HG03432 (cell line): ENCODE measurements around the gene DAZAP1.
"Not testable (repeated sequence)": the region's sequence is repeated elsewhere in the genome, so short reads cannot be mapped to it uniquely, and the experiment has no call there.

ENCODE experiments used
- ATAC-seq: cut with Tn5 transposase; IDR thresholded peaks from one replicate; pipeline ENCODE4 v1.9.1; 2021; ENCODE audit warnings: mild to moderate bottlenecking, moderate library complexity; ENCODE audit not compliant: unreplicated experiment

DAZAP1 gene

DNA sequence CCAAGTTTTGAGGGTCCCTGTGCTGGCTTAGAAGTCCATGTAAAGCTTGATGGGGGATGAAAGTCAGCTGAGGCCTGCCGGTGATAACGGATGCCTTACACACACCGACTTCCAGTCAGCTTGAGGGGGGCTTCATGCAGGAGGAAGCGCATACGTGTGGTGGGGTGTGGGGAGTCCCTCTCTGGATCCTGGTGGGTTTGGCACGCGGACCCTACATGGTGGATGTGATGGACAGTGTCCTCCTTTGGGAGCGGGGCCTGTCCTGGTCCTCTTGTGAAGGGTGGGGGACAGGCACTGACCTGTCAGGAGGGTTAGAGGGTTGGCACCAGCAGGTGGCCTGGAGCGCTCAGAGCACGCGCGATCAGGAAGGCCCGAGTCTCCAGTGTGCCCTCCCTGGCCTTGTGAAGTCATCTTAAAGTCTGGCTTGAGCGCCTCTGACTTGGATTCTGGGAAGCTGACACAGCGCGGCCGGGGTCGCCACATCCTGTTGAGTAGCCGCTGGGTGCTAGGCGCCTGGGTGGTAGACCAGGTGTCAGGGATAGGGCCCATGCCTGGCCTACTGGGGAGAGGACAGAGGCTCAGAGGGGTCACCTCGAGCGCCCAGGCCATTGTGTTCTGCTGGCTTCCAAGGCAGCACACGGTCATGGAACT is 2.9 kb downstream of the DAZAP1 start:
- no peak for ATAC-seq

DNA sequence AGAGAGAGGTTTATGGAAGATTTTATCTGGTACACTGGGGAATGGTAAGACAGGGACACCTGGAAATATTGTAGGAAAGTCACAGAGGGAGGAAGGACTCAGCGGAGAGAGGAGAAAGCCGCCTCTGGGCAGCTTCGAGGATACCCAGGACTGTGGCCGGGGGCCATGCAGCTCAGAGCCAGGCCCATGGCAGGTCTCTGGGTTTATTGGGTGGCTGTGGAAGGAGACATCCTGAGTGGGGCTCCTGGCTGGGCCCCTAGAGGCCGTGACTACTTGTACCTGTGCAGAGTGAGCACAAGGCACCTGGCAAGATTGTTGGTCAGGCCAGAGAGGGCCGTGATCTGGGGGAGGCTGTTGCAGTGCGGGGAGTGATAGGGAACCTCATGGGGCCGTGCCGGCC is 3.4 kb downstream of the DAZAP1 start:
- ATAC-seq: no peak

DNA sequence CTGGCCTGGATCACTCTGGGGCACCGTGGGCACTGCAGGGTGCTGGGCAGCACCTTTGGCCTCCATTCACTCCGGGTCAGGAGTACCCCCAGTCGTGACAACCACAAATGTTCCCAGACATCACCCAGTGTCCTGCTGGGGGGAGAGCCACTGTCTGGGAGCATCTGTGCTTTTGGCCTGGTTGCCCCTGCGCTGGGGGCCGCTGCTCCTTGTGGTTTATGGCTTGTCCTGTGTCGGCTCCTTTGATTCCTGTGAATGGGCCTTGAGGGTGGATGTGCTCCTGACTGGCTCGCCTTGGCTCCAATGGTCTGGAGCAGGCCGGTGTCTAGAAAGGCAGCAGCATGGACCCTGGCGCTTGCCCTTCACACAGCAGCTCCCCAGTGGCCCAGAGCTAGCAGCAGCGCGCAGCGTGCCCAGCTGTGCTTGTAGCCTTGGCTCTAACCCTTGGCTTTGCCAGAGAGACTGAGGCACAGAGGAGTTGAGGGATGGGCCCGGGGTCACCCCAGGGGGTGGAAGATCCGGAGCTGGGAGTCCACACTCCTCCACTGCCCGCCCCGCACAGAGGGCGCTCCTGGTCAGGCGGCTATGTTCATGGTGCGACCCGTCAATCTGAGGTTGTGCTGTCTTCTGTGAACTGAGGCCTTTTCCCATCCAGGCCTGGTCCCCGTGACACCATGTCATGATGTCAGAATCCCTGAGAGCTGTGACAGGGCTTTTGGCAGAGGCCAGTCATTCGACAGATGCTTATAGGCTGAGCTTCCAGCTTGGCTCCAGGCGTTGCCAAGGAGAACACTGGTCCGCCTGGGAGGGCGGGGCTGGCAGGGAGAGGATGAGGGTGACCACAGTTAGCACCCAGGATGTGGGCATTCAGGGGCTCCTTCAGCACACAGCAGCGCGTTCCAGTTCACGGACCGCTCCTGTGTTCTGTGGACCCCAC is 4.1 kb downstream of the DAZAP1 start:
- ATAC-seq: no peak

DNA sequence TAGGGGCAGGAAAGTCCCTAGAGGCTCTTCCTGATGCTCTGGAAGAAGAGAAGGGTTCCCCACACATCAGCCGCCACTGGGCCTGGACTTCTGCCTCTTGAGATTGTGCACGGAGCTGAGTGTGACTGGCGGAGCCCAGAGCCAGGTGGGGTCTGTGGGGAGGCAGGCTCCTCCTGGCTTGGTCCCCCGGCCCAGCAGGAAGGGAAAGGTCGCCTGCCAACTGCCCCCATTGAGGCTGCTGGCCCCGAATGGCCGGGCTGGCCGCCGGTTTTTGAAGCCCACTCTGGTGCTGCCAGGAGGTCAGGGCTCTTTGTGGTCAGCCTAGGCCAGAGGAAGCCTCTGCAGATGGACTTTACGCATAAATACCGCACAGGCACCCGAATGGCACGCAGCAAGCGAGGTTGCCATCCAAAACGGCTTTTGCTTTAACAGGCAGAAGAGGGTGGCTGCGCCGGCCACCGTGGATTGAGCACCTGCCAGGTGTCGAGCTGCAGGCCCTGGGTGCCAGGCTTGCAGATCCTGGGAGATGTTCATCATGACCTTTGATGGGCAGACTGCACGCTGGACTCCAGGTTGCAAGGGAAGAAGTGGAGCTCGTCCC is 5.0 kb downstream of the DAZAP1 start:
- ATAC-seq: no peak

DNA sequence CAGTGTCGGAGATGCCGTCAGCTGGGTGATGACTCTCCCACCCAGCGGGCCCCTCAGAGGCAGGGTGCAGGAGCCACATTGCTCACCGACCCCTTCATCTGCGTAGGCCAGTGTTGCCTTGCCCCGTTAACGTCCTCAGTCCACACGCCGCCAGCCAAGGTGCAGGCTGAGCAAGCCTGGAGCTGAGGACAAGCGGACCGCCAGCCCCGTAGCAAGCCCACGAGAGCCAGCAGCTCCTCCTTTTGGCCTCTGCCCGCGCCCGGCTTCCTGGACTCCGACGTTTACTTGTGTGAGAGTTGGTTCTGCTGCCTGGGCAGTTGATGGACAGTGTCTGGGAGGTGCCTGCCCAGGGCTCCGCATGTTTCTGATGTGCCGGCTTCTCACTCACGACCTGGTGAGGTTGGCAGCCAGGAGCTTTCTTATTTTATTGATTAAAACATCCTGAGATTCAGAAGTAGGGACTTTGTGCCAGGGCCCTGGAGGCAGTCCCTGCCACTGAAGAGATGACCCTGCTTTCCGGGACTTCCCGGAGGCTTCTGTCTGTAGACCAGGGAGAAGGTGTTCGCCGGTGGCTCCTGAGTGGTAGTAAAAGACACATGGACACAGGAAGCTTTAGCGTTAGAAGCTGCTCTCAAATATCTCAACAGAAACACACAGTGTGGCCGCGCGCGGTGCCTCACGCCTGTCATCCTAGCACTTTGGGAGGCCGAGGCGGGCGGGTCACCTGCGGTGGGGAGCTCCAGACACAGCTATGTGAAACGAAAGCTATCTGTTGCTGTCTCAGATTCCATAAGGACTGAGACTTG is 5.8 kb downstream of the DAZAP1 start:
- no peak for ATAC-seq

DNA sequence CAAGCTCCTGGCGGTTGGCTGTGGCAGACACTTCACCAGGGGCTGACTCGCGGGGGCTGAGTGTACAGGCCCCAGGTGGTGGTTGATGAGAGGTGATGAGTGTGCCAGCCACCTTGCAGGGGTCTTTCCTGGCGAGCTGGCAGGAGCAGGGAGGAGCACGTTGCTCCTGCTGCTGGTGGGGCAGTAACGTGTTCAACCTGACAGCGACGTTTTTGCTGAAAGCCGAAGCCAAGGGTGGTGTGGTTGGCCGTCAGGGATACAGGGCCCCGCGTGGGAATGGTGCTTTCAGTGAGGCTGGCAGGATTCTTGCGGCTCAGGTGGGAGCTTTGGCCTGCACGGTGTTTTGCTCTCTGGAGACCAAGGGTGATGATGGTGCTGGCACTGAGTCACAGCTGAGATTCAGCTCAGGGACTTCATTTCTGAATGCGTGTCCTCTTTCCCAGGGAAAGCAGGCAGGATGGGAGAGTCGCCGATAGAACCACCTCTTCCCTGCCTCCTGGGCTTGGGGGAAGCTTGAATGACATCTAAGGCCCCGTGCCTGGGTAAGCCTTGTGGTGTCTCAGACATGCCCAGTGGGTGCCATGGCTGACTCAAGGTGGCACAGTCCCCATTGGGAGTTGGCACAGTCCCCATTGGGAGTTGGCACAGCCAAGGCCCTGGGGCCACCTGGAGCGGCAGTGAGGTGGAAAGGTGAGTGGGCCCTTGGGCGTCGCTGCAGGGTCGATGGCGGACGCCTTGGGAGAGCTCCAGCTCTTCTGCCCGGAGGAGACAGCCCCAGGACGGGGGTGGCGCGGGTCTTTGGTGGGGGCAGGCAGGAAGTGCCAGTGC is 8.8 kb downstream of the DAZAP1 start:
- ATAC-seq: no peak

DNA sequence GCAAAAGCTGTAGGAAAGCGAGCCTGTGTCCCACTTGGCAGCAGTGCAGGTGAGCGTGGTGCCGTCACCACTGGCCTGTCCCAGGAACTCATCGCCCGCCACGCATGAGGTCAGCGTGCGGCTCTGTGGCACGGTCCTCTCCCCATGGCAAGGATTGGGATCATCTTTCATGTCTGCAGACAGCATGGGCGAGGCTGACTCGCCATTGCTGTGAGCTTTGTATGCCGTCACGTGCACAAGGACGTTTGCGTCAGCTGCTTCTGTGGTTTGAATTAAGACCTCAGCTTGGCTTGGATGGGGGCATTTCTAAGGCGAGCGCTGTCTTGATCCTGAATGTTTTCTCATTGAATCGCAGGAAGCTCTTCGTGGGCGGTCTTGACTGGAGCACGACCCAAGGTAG is 9.8 kb downstream of the DAZAP1 start:
- ATAC-seq: no peak

DNA sequence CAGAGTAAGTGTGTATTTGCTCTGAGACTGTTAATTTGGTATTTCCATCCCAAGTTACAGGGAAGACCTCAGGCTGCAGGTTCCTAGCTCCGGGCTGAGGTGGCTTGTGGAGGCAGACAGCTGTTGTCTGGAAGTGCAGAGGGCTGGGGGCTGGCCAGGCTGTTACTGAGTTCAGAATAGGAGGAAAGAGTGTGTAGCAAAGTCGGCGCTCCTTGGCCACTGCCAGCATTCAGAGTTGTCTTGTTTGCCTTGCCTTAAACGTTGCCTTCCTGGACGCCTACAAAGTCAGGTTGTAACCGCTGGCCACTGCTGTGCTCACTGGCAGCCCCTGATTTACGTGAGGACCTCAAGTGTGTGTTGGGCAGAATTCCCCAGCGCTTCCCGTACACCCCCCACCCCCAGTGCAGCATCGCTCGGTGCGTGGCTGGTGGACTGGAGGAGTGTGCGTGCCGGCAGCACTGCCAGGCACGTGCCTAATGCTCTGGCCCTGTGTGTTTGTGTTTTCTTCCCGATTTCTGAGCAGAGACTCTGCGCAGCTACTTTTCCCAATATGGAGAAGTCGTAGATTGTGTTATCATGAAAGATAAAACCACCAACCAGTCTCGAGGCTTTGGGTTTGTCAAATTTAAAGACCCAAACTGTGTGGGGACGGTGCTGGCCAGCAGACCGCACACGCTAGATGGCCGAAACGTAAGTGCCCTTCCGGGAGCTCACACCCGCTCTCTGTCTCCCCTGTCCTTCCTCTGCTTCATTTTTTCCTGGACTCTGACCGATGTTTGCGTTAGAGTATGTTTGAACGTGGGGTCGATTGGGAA is 10.5 kb downstream of the DAZAP1 start:
- no peak for ATAC-seq

DNA sequence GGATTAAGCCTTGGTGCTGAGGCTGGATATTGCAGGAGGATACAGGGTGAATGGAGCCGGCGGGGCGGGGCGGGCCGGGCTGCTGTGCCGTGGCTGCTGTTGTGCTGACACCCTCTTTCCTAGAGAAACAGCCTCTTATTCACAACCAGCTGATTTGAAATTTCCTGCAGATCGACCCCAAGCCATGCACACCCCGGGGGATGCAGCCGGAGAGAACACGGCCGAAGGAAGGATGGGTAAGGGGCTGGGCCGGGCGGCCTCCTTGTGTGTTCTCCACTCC is 11.1 kb downstream of the DAZAP1 start:
- ATAC-seq: no peak

DNA sequence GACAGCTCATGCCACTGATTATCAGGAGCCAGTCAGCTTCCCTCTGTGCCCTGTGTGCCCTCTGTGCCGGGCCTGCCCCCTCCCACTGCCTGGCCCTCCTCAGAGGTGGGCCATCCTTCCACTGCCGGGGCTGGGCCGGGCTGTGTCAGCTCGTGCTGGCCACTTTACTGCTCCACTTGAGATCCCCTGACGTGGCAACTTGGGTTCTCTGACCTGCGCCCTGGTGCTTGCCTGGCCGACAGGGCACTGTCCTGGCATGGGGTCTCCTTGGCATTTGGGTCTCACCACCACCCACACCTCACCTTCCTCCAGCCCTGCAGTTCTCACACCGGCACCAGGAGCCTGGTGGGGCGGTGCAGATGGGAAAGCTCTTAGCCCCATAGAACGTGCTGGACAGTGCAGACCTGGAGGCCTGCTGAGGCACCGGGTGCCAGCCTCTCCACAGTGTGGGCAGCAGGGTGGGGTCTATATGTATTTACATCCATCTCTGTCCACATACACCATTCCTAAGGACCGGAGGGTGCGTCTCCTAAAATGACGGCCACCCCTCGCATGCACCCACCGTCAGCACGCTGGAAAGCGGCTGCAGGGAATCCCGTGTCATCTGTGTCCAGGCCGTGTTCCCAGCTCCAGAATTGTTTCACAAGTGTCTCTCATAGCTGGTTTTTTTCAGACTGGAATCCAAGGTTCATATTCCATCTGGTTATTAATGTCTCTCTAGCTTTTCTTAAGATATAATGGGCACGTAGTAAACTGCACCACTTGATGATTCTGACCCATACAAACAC is 11.8 kb downstream of the DAZAP1 start:
- no peak for ATAC-seq

DNA sequence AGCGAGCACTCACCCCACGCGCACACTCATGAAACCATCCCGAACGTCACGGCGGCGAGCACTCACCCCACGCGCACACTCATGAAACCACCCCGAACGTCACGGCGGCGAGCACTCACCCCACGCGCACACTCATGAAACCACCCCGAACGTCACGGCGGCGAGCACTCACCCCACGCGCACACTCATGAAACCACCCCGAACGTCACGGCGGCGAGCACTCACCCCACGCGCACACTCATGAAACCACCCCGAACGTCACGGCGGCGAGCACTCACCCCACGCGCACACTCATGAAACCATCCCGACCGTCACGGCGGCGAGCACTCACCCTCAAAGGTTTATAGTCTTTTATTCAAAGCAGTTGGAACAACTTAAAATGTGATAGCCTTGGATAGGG is 12.7 kb downstream of the DAZAP1 start:
- ATAC-seq: not testable (repeated sequence)

DNA sequence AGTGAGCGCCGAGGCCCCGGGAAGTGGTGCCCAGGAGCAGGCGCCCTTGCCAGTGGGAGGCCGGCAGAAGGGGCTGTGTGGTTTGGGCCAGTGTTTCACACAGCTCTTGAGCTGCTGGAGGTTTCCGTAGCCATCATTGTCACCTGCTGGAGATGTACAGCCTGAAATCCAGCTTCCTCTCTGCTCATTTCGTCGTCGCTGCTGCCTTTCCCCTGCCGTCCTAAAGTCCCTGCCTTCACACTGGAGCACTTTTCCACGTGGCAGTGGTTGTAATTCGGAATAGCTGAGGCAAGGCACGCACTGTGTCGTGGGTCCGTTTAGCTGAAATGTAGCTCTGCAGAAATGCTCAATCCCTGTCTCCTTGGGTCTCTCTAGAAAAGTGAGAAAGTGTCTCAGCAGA is 13.2 kb downstream of the DAZAP1 start:
- ATAC-seq: no peak

DNA sequence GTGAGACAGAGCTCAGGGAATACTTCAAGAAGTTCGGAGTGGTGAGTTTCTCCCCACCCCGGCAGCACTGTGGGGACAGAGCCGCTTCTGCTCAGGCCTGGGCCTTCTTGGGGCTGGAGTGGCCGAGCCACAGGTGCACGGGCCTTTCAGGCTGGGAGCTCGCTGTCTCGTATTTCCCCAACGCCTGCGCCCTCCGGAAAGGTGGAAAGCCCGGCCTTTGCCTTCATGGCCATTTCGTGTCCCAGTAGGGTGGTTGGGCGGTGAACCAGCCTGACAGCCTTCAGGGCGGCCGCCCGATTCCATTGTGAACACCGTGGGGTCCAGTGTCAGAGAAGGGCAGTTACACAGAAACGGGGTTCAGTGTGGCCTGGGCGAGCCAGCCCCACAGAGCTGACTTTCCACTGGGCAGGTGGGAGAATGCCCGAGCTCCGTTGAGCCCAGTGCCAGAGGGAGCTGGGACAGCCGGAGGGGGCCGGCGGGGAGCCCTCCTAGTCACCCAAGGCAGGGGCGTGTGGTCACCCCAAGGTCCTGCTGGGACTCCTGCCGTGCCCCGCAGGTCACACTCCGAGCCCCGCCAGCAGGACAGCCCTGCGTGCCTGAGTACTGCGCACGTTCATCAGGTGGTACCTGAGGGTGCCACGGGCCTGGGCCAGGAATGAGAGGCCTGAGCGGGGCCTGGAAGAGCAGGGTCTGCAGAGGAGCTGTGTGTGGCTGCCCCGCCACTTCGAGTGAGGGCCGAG is 14.0 kb downstream of the DAZAP1 start:
- ATAC-seq: no peak

DNA sequence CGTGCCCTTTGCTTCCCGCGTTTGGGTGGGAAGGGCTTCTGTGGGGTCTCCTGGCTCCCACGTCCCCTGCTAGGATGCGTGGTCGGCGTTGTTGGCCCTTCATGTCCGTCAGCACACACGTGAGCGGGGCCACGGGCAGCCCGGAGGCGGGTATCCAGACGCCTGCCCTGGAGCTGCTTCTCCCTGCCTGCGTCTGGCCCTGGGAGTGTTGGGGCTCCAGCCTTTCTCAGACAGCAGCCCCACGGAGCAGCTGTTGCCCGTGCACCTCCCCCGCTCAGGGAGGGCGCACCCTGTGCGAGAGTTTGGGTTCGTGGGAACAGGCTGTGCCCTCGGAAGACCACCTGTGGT is 14.5 kb downstream of the DAZAP1 start:
- ATAC-seq: no peak

DNA sequence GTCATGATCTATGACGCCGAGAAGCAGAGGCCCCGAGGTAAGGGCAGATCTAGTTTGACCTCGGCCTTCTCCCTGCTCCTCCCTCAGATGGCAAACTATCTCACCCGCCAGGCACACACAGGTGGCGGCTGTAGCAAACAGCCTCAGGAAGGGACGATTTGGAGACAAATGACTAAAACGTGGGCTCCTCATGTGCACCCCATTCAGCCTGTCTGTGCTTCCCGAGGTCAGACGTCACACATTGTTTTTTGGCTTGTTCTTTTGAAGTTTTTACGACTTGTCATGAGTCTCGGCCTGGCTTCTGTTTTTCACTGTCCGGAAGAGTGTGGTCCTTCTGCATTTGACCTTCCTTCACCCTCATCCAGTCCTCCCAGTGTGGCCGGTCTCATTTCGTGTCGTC is 15.0 kb downstream of the DAZAP1 start:
- no peak for ATAC-seq

DNA sequence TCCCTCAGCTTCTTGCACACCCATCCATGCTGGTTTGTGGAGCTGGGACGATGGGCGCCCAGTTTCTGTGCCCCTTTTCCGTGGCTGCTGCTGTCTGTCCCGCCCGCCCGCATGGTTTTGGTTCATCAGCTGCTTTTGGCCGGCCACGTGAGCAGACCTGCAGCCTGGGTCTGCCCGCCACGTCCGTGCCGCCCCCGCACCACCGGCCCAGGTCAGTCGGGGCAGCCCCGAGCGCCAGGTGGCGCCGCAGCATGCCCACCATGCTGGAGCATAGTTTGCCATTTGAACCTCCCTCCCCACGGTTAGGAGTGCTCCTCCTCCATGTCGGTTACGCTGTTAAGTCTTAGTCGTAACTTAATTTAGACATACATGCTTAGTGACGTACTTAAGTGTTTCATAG is 15.6 kb downstream of the DAZAP1 start:
- no peak for ATAC-seq

DNA sequence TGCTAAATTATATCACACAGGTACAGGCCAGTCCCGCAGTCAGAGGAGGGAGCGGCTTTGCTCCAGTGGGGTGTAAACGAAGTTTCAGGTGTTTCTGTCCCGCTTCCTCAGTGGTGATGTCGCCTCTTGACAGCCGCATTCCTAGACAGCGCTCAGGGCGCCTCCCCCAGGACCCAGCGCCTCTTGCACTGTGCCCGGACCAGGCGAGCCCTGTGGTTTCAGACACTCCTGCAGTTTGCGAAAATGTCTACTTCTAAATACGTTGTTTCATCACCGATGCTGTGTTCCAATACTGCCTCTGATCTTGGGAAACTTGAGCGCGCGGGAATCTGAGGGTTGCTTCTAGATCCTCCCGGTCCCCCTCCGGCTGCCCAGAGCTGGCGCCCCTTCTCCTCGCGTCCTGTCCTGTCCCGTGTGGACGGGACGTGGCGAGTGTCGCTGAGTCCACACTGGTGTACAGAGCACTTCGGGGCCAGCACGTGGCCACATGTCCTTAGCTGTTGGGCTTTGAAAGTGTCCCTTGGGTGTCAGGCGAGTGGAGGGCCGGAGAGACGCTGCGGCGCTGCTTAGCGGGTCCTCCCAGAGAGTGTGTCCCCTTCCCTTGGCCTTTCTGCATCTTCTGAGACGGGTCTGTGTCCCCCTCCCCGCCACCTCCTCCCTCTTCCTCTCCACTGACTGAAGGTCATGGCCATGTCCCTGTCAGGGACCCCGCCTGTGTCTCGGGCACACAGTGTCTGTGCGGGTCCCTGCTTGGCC is 16.2 kb downstream of the DAZAP1 start:
- ATAC-seq: no peak
